Ovary (tissue), 9 donors: ENCODE data around the gene PRTG. TPM values are rescaled to one million over a fixed set of nuclear protein-coding genes. Genes with fewer than 3 reads are reported as not detected.

ENCODE experiments used
- DNase-seq, 5 donors: peaks; one replicate each; pipeline ENCODE4 v3.0.0-alpha.2; 2019 to 2020
- H3K27ac ChIP-seq, 2 donors: fragments of 200-600 bp; one replicate each; pipeline versions ENCODE4 v1.5.1 to v1.8.0; 2019 to 2022
- H3K27me3 ChIP-seq: fragments of 200-600 bp; one replicate; pipeline ENCODE4 v1.8.0; 2022
- H3K36me3 ChIP-seq: fragments of 200-600 bp; sonication (generic); one replicate; pipeline ENCODE4 v1.5.1; 2019
- H3K4me1 ChIP-seq: one replicate; pipeline ENCODE4 v1.8.1; 2013; ENCODE audit warnings: mild to moderate bottlenecking, moderate library complexity; ENCODE audit not compliant: insufficient read depth
- H3K4me3 ChIP-seq: fragments of 200-600 bp; sonication (generic); one replicate; pipeline ENCODE4 v1.5.1; 2017
- H3K9me3 ChIP-seq, 2 donors: fragments of 200-600 bp in 1 of 2; sonication (generic) in 1 of 2; one replicate each; pipeline versions ENCODE4 v1.5.1 to v1.8.1; 2013 to 2019; ENCODE audit warnings: mild to moderate bottlenecking in 1 of 2, moderate library complexity in 1 of 2
- EP300 ChIP-seq: sonication (generic); formaldehyde crosslinking; IDR thresholded peaks from one replicate; pipeline ENCODE4 v1.6.1; 2017; ENCODE audit warnings: antibody characterized with exemption
- POLR2A ChIP-seq: fragments of 450-650 bp; IDR thresholded peaks from one replicate; pipeline ENCODE4 v1.6.1; 2017; ENCODE audit warnings: antibody characterized with exemption, mild to moderate bottlenecking, moderate library complexity
- WGBS, 3 donors: extraction: QIAGEN DNeasy Blood & Tissue Kit in 1 of 3; methylation state at CpG; one replicate each; pipeline versions ENCODE4 v1.1.5 to v1.1.7; 2013 to 2017; 5-methylcytosine and 5-hydroxymethylcytosine counted together
- intact Hi-C, 4 donors: fragments of 100-400 bp; cut with DNase I; formaldehyde crosslinking; loops; one replicate each; pipeline versions ENCODE4 v1.11.0 to v1.15.1; 2022 to 2023
- polyA plus RNA-seq, 2 donors: library from polyadenylated mRNA; stranded (reverse); fragments of 200-250 nt in 1 of 2; fragments of 350-450 nt in 1 of 2; fragmentation: Illumina TruSeq in 1 of 2; extraction: RNeasy Lipid Tissue Mini Kit (QIAGEN cat#74804) in 1 of 2; gene quantifications; one replicate each; pipeline ENCODE4 v1.2.3, GENCODE V29; 2013 to 2014
- total RNA-seq, 7 donors: library from RNA; depleted of rRNA in 2 of 7; stranded (reverse); fragments of >200 nt in 2 of 7; fragmentation: NEBNext Ultra II Directional in 3 of 7; extraction: Animal tissue kit (Norgen Biotek cat#: 25700) in 3 of 7; gene quantifications; one replicate each; pipeline versions ENCODE4 v1.1.0 to v1.2.4, GENCODE V29; 2016 to 2023
- TF ChIP-seq, protein P1 (sequence below), 3 donors: fragments of 450-650 bp in 2 of 3; fragments of 200-600 bp in 1 of 3; IDR thresholded peaks; one replicate each; pipeline versions ENCODE4 v1.5.1 to v1.8.0; 2016 to 2022; ENCODE audit warnings: antibody characterized with exemption in 3 of 3, mild to moderate bottlenecking in 1 of 3
- donor health status: DM: no; HTN: no; CAD: no; lungs with moderate emphysema.
- donor health status: DM: no; HTN: no; CAD: no.
- donor health status: Bipolar disorder and iron deficiency.
- donor health status: DM: yes; HTN: yes; CAD: no.
- donor health status: DM: no; HTN: no; CAD: no.
- donor health status: DM: yes; HTN: yes; CAD: no.

Gene PRTG
- total and polyA plus RNA-seq, 9 donors = 1.2 to 9.4 (median 6.1) TPM

DNA sequence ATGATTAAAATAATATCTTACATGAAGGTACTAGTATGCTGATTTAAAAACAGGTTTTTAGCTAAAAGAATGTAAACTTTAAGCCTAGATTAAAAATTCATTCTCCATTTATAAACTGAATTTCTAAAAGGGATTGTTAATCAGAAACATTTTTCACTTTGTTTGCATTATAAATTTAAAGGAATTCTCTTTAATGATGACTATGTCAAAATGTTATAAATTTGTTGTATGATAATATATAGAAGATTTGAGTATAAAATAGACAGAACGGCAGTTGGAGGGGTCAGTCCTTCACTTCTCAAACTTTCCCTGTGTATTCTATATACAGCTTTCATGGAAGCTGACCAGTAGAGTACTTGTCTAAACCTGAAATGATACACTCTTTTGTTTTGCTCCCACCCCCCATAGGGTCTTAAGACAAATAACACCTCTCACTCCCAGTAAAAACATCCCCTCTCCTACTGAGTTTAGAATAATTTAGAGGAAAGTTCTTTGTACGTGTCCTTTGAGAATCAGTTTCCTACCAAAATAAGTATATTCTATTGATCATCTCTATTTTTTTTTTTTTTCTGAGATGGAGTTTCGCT is 90.0 kb downstream of the PRTG start:
- intact Hi-C loops = loop anchor here in 2 of 4 donors (10.0 kb wide), 2 partner anchors 182 to 192 kb away; no protein-coding TSS in a partner anchor
- TF ChIP-seq EP300 = no peak
- TF ChIP-seq, protein P1, sequence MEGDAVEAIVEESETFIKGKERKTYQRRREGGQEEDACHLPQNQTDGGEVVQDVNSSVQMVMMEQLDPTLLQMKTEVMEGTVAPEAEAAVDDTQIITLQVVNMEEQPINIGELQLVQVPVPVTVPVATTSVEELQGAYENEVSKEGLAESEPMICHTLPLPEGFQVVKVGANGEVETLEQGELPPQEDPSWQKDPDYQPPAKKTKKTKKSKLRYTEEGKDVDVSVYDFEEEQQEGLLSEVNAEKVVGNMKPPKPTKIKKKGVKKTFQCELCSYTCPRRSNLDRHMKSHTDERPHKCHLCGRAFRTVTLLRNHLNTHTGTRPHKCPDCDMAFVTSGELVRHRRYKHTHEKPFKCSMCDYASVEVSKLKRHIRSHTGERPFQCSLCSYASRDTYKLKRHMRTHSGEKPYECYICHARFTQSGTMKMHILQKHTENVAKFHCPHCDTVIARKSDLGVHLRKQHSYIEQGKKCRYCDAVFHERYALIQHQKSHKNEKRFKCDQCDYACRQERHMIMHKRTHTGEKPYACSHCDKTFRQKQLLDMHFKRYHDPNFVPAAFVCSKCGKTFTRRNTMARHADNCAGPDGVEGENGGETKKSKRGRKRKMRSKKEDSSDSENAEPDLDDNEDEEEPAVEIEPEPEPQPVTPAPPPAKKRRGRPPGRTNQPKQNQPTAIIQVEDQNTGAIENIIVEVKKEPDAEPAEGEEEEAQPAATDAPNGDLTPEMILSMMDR (IDR thresholded peaks at IDR 0.05) = no peak
- TF ChIP-seq POLR2A = no peak
- WGBS, 3 donors = 87 to 98% (median 93%) methylated on average over 3 of the region's 3 CpGs
- no peak overlapping the region for H3K4me3 ChIP-seq
- no peak overlapping the region for H3K27ac ChIP-seq
- DNase-seq = no peak
- no peaks in the 10 kb centered on the region for H3K9me3 ChIP-seq
- no peaks in the 10 kb centered on the region for H3K4me1 ChIP-seq
- no peaks in the 10 kb centered on the region for H3K27me3 ChIP-seq
- H3K36me3 ChIP-seq = no peaks in the 10 kb centered on the region

DNA sequence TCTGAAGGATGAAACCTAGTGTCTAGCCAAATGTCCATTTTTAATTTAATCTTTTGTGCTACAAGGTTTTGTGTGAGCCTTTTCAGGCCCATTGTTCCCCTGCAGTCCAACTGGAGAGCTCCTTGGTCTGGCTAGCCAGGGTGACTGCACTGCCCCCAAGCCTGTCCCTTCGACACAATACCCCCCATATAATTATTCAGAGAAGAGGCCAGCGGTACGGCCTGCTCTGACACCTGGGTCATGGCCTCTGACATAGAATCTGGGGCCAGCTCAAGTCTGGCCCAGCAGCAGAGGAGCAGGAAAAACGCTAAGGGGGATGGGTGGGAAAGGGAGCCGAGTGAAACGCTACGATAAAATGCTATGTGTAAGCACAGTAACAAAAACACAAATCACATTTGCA is 90.6 kb downstream of the PRTG start:
- WGBS, 3 donors = 43 to 73% (median 52%) methylated on average over 7 of the region's 7 CpGs
- Histone ChIP-seq H3K9me3 (no peaks in the 10 kb centered on the region), H3K27ac (no peak overlapping the region), H3K27me3 (no peaks in the 10 kb centered on the region), H3K4me3 (no peak overlapping the region), H3K4me1 (no peaks in the 10 kb centered on the region), H3K36me3 (no peaks in the 10 kb centered on the region)
- no peak for DNase-seq
- intact Hi-C loops = loop anchor here in 2 of 4 donors (10.0 kb wide), 2 partner anchors 182 to 192 kb away; no protein-coding TSS in a partner anchor
- TF ChIP-seq, protein P1 (IDR thresholded peaks at IDR 0.05) = no peak
- TF ChIP-seq EP300 (no peak), POLR2A (no peak)

DNA sequence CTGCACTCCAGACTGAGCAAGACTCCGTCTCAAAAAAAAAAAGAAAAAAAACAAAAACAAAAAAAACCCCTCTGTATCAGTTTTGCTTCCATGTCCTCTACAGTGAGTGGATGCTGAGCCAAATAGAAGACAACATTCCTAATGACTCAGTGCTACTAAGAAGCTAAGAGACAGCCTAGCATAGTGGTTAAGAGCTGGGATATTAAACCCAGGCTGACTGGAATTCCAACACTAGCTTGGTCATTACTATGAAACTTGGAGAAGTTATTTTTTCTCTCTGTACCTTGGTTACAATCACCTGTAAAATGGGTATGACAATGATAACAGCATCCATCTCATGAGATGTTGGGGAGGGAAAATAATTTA is 93.9 kb downstream of the PRTG start:
- DNase-seq = no peak
- H3K27me3 ChIP-seq = no peaks in the 10 kb centered on the region
- H3K27ac ChIP-seq = no peak overlapping the region
- no peaks in the 10 kb centered on the region for H3K9me3 ChIP-seq
- H3K36me3 ChIP-seq = no peaks in the 10 kb centered on the region
- TF ChIP-seq EP300 (no peak), POLR2A (no peak)
- TF ChIP-seq, protein P1 (IDR thresholded peaks at IDR 0.05) = no peak
- intact Hi-C loops = loop anchor here in 2 of 4 donors (10.0 kb wide), 1 partner anchor 196 kb away; no protein-coding TSS in a partner anchor
- 64 to 87% (median 79%) methylated on average over 1 of the region's 1 CpG for WGBS, 3 donors
- no peaks in the 10 kb centered on the region for H3K4me1 ChIP-seq
- H3K4me3 ChIP-seq = no peak overlapping the region

DNA sequence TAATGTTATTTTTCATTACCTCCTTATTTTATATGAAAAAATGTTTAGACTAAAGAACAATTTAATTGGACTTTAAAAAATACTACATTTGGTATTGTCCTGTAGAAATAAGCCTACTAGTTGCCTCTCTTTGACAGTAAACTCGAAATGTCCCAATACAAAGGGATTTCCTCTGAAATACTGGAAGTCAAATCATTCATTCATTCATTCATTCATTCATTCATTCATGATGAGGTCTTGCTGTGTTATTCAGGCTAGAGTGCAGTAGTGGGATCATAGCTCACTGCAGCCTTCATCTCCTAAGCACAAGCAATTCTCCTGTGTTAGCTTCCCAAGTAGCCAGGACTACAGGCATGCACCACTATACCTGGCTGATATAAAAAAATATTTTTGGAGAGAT is 104.2 kb downstream of the PRTG start:
- H3K27ac ChIP-seq = no peak overlapping the region
- H3K4me3 ChIP-seq = no peak overlapping the region
- H3K9me3 ChIP-seq = no peaks in the 10 kb centered on the region
- no peaks in the 10 kb centered on the region for H3K36me3 ChIP-seq
- intact Hi-C loops = no loop called here
- no peak for TF ChIP-seq EP300
- TF ChIP-seq, protein P1 (IDR thresholded peaks at IDR 0.05) = no peak
- no peak for TF ChIP-seq POLR2A
- H3K27me3 ChIP-seq = no peaks in the 10 kb centered on the region
- no peaks in the 10 kb centered on the region for H3K4me1 ChIP-seq
- WGBS, 3 donors = 97 to 98% (median 97%) methylated on average over 1 of the region's 1 CpG
- no peak for DNase-seq
